D721Med (cell line): Measurements from ENCODE around the gene GLI3.

Experiments used
- DNase-seq: peaks from one replicate; pipeline ENCODE4 v3.0.0; 2011; ENCODE audit warnings: low spot score; ENCODE audit not compliant: insufficient read length
- FAIRE-seq: peaks from 2 replicates; lab custom pipeline; 2011; peaks lifted over from hg19 to GRCh38; lab: Jason Lieb, UNC
- CTCF ChIP-seq: IDR thresholded peaks from 2 replicates; pipeline ENCODE4 v1.5.1; 2012; ENCODE audit warnings: mild to moderate bottlenecking, control low read depth; ENCODE audit not compliant: insufficient read depth; ENCODE audit errors: missing control alignments

The GLI3 gene

GRCh38 chr7:42202601-42203000, 34.4 kb downstream of the GLI3 start:
- no peak for DNase-seq
- FAIRE-seq: no peak
- no peak for TF ChIP-seq CTCF

DNA sequence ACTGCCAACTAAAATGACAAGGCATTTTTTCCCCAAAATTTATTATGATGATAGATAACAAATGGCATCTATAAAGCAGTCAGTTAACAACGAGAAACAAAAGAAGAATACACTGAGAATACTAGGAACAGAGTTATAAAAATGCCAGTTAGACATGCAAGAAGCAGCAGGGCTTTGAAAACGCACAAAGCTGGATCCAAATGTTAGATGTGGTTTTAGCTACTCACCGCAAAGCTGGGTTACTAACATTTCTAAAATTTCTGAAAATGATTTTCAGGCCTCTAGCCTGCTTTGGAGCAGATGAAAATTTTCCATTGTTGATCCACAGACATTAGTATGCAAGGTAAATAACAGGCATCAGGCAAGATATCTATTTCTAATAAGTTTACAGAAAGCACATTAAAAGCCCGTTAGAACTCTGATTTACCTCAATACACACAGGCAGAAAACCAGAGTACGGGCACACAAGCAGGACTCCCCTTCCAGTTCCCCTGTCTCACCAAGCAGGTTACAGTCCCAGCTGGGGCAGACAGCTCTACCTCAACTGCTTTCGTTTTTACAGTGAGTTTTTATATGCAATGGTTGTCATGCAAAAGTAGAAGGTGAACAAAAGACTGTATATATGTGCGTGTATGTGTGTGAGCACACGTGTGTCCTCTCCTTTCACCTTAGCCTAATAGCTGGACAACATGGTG, 37.9 kb downstream of the GLI3 start:
- TF ChIP-seq CTCF: no peak
- FAIRE-seq (no peak), DNase-seq (no peak)

DNA sequence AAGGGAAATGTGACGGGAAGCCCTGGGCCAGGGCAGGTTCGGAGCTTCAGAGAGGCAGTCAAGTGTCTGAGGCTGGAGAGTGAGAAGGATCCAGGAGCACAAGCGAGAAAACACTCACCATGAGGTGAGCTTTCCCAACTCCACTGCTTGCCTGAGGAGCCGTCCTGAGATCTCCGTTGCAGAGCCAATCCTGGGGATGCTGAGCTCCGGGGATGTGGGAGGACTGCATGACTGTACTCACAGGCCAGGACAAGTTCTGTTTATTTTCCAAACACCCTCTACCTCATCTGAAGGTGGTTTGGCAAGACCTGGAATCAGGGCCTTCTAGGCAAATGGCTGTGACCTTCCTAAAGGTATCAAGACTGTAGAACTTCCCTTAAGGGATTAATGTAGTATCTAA, 38.7 kb downstream of the GLI3 start:
- no peak for FAIRE-seq
- TF ChIP-seq CTCF: no peak
- no peak for DNase-seq

GRCh38 chr7:42197451-42197850, 39.6 kb downstream of the GLI3 start:
- DNase-seq (no peak), FAIRE-seq (no peak)
- no peak for TF ChIP-seq CTCF

DNA sequence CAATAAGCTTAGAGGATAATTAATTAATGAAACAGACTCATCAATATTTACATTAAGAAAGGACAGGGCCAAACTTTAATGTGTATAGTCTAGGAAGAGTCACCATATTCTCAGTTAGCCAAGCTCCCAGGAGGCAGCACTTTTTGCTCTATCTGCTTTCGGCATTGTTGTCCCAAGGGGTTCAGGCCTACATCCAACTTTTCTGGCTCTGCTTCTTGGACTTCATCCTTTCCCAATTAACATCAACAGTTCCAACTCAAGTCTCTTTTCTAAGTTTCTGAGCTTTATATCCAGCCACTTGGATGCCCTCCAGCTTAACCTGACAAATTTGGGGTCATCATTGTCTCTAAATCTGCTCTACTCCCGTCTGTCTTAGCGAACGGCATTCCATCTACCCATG, 42.8 kb downstream of the GLI3 start:
- FAIRE-seq (no peak), DNase-seq (no peak)
- no peak for TF ChIP-seq CTCF

GRCh38 chr7:42193471-42194129, 43.4 kb downstream of the GLI3 start:
- DNase-seq (no peak), FAIRE-seq (no peak)
- no peak for TF ChIP-seq CTCF

DNA sequence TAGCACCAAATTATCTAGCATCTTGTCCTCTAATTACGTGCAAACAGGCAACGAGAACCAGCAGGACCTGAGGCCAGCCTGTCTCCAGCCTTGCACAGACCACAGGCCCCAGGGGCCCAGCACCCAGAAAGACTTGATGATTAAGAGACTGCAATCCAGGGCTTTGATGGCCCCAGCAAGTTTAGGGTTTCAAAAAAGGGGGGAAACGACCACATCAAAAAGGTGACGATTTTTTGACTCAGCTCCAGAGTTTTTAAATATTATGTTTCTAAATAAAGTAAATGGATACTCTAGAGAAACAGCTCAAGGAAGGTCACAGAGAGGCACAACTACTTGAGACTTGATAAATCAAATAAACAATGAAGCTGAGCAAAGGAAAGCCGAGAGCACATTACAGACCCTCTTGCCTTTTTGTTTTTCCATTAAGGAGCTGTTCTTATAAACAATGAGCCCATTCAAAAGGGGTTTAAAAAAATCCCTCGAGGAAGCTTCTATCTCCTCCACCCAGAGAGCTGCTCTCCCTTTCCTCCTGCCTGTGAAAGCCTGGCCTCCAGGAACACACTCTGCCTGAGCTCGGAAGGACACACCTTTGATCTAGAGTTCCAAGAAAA, 44.1 kb downstream of the GLI3 start:
- DNase-seq (no peak), FAIRE-seq (no peak)
- no peak for TF ChIP-seq CTCF
